ENCODE data around the gene CTR9. TPM values are rescaled to one million over a fixed set of nuclear protein-coding genes. Genes with fewer than 3 reads are reported as not detected.

The CTR9 gene
- total and polyA plus RNA-seq, 9 of the 15 experiments (the other 6 are each of a cell fraction or from before 2014, with no cell fraction given) = 25.4 to 79.3 (median 47.3) TPM

GRCh38 chr11:10808553-10809372 is 57.7 kb downstream of the CTR9 start, which contains the start of gene EIF4G2 (continued):
- TF ChIP-seq NFRKB (IDR thresholded peaks at IDR 0.05; ENCODE audit: low read depth) = peak; percentile 99
- TF ChIP-seq LEF1 (IDR thresholded peaks at IDR 0.05) = peak; percentile 63
- TF ChIP-seq ATF2 (CRISPR knock-in tag; IDR thresholded peaks at IDR 0.05) = no peak
- TF ChIP-seq ZNF561 (CRISPR knock-in tag; conservative IDR thresholded peaks at IDR 0.05) = no peak
- TF ChIP-seq E2F8 (IDR thresholded peaks at IDR 0.05; ENCODE audit: low read depth, partially characterized antibody) = peak; percentile 32
- no peak for TF ChIP-seq ZNF224 (CRISPR knock-in tag; IDR thresholded peaks at IDR 0.05)
- peak; percentile 100 for TF ChIP-seq SUPT5H (IDR thresholded peaks at IDR 0.05)
- TF ChIP-seq ESRRA (IDR thresholded peaks at IDR 0.05; ENCODE audit: borderline replicate concordance, low read depth) = peak; percentile 86; the same call in 1 of the 2 replicates
- no peak for TF ChIP-seq TCFL5 (CRISPR knock-in tag; conservative IDR thresholded peaks at IDR 0.05)
- TF ChIP-seq BACH1 (tag; IDR thresholded peaks at IDR 0.05) = no peak
- TF ChIP-seq NKRF (IDR thresholded peaks at IDR 0.05; ENCODE audit: borderline replicate concordance) = peak; percentile 87
- TF ChIP-seq FOXJ3 (CRISPR knock-in tag; IDR thresholded peaks at IDR 0.05) = no peak
- no peak for TF ChIP-seq RBM17 (IDR thresholded peaks at IDR 0.05; ENCODE audit: borderline replicate concordance, low read depth, low read length)
- TF ChIP-seq NCOA1 (IDR thresholded peaks at IDR 0.05; ENCODE audit: low read depth) = peak; percentile 77
- 0 out of 2 replicates have a peak, but pooled peaks have one; percentile 8 for TF ChIP-seq EHMT2 (IDR thresholded peaks at IDR 0.05)
- no peak for TF ChIP-seq RHOXF2B (CRISPR knock-in tag; conservative IDR thresholded peaks at IDR 0.05)
- TF ChIP-seq ZMIZ1 (IDR thresholded peaks at IDR 0.05; ENCODE audit: low read depth in 2 of 2, low read length in 2 of 2) = peak in 1 of 2 experiments; percentile 70; a peak in 1 of 4 replicates
- no peak for TF ChIP-seq XRCC3 (IDR thresholded peaks at IDR 0.05)
- TF ChIP-seq HDGF (IDR thresholded peaks at IDR 0.05) = no peak
